GM12873 (cell line): Measurements from ENCODE around the gene CPVL.

Experiments used
- TF ChIP-seq, protein P1 (sequence below): IDR thresholded peaks from 2 replicates; pipeline ENCODE4 v1.5.1; 2012; ENCODE audit warnings: low read depth, mild to moderate bottlenecking, moderate library complexity, low read length, control low read depth; ENCODE audit not compliant: insufficient read depth; ENCODE audit errors: missing control alignments

Gene CPVL

DNA sequence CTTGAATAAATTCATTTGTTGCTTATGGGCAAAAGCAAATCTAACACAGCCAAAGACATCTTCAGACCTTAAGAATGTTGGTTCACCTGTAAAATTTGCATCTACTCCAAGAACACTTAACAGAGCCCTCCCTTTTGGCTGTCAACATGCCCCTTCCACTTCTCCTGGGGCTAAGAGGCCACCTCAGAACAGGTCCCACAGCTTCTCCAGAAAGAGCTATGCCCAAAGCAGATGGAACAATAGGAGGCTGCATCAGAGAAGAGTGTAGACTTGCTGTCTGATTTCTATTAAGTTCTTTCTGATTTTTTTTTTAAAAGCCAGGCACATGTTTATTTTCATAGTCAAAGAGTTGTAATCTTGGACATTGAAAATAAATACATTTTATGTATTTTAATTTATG is 162.1 kb downstream of the CPVL start:
- TF ChIP-seq, protein P1, sequence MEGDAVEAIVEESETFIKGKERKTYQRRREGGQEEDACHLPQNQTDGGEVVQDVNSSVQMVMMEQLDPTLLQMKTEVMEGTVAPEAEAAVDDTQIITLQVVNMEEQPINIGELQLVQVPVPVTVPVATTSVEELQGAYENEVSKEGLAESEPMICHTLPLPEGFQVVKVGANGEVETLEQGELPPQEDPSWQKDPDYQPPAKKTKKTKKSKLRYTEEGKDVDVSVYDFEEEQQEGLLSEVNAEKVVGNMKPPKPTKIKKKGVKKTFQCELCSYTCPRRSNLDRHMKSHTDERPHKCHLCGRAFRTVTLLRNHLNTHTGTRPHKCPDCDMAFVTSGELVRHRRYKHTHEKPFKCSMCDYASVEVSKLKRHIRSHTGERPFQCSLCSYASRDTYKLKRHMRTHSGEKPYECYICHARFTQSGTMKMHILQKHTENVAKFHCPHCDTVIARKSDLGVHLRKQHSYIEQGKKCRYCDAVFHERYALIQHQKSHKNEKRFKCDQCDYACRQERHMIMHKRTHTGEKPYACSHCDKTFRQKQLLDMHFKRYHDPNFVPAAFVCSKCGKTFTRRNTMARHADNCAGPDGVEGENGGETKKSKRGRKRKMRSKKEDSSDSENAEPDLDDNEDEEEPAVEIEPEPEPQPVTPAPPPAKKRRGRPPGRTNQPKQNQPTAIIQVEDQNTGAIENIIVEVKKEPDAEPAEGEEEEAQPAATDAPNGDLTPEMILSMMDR, result no peak

DNA sequence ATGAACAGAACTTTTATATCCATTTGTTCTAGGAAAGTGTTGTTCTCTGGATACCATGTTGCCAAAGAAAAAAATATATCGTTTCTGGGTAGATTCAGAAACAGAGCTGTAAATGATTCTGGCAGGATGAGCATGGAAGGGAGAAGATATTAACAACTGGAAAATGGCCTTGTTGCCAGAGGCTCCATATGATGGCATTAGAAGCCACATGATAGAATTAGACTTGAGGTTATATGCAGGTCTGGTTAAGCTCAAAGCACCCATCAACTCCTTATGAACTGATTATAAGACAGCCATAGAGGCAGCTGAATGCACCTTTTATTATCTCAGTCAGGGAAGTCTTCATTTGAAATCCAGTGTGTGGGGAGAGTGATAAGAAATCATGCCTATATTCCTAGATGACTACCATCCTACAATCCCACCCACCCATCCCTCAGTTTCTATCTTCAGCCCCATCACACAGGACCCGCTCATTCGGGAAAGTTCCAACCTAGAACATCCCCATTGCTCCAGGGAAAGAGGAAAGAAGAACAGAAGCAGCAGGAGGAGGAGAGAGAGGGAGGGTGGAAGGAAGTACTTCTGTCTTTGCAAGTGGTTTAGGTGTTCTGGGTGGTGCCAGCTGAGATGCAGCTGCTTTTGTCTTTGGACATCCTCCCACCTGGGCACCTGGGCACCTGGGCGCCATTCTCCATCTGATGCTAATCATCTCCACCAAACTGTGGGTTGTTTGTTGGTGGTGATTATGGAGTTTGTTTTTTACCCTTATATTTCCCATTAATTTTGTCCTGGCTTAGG is 162.7 kb downstream of the CPVL start:
- TF ChIP-seq, protein P1, result no peak

DNA sequence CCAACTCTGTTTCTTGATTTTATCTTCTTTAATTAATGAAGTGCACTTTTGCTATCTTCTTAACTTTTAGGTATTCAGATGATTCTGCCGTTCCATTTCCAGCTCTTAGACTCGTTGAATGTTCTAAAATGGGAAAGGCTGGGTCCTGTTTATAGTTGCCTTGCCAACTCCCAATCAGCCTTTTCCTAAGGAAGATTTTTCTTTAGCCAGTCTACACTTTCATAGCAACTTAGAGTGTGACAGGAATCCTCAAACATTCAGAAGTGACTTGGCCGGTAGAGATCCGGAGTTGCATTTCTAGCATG is 165.2 kb downstream of the CPVL start:
- TF ChIP-seq, protein P1, result no peak

DNA sequence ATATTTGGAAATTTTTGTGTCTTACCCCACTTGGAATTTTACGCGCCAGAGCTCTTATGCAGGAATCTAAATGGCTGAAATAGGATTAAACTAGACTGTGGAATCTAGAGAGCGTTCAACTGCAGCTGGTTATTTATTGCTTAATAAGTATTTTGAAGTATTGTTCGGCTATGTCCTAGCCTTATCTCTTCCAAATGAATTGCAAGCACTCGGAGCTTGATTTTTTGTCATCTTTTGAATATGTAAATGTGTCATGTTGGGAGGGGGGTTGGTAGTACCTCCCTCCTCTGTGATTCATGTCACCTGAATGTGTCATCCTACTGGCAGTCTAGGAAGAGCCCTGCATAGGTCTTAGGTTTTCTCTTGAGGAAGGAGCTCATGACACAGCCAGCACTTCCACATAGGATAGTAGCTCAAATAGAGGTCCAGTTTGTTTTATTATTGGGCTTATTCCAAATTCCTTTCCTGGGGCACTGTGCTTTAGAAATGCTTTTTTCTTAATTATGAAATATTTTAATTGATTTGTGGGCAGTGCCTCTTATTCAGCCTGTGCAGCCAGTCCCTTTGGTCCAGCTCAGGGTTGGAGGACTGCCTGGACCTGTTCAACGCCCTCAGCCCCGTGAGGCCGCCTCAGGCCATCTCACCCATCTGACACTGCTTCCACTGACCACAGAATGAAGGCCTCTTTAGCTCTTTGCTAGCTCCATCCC is 165.7 kb downstream of the CPVL start:
- TF ChIP-seq, protein P1, result no peak

DNA sequence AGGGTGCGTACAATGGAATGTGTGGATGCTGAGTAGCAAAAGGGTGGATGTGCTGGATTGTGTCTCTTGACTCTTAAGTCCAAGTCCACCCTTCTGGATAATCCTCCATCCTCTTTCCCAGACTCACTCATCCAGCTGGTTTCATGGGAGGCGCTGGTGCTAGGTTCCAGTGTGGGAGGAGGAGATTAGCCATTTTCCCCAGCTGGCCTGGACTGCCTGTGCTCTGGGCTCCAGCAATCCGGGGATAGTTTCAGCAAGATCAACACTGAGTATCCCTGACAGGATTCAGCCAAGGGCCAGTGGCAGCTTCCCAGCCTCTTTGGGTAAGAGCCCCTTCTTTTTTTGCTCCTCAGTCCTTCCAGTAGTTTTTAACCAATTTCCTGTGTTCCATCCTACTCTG is 166.6 kb downstream of the CPVL start:
- TF ChIP-seq, protein P1, result no peak

DNA sequence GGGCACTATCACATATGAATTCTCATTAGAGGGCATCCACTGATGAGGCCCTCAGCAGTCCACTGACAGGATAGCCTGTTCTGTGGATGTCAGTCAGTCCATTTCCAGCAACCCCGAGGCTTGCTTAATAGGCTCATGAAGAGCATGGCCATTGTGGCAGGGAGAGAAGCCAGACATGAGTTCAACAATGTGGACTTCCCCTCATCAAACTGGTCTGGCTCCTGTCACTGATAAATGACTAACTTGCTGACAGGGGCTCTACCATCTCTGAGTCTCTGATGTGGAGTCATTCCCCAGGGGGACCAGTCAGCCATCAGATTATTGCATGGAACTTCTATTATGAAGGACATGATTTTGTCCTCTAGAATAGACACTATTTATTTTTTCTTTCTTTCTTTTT is 168.5 kb downstream of the CPVL start:
- TF ChIP-seq, protein P1, result no peak

DNA sequence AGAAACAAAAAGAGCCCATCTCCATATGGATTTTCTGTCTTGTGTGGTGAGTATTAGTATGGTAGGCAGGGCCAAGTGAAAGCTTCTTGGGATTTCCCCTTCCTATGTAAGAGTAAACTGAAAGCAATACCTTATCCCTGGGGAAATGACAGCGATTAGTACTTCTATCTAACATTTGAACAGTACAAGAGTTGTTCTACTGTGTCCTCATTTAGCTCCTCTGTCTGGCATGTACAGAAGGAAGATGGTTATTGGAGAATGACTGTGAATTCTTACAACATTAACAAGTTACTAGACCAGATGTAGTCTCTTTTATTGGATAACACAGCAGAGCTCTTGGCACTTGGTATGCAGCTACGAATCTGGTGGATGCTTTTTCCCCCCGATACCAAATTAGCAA is 170.3 kb downstream of the CPVL start:
- TF ChIP-seq, protein P1, result no peak
